Muscle layer of colon (tissue), 2 donors: ENCODE measurements around the gene USP53.
"Not testable (repeated sequence)": the region's sequence is repeated elsewhere in the genome, so short reads cannot be mapped to it uniquely, and the experiment has no call there.

Experiments used
- H3K27ac ChIP-seq: one replicate; pipeline ENCODE4 v1.7.0; 2013; ENCODE audit warnings: low read depth, mild to moderate bottlenecking, low read length, moderate library complexity
- H3K27me3 ChIP-seq, 2 donors: one replicate each; pipeline ENCODE4 v1.7.0; 2013; ENCODE audit warnings: low read length in 2 of 2, mild to moderate bottlenecking in 2 of 2; ENCODE audit not compliant: insufficient read depth in 2 of 2, control insufficient read depth in 1 of 2
- H3K36me3 ChIP-seq: one replicate; pipeline ENCODE4 v1.7.0; 2013; ENCODE audit warnings: mild to moderate bottlenecking, low read length; ENCODE audit not compliant: insufficient read depth
- H3K4me1 ChIP-seq: one replicate; pipeline ENCODE4 v1.7.0; 2013; ENCODE audit warnings: mild to moderate bottlenecking, low read length; ENCODE audit not compliant: insufficient read depth
- H3K4me3 ChIP-seq, 2 donors: one replicate each; pipeline ENCODE4 v1.7.0; 2013; ENCODE audit warnings: low read length in 2 of 2, low read depth in 1 of 2, mild to moderate bottlenecking in 1 of 2, moderate library complexity in 1 of 2
- H3K9ac ChIP-seq: one replicate; pipeline ENCODE4 v1.7.0; 2013; ENCODE audit warnings: low read length
- H3K9me3 ChIP-seq: one replicate; pipeline ENCODE4 v1.7.0; 2013; ENCODE audit warnings: mild to moderate bottlenecking, low read length
- donor health status: abdominal sarcoma.
- donor health status: Adenocarcinoma of cecum.

Gene USP53

DNA sequence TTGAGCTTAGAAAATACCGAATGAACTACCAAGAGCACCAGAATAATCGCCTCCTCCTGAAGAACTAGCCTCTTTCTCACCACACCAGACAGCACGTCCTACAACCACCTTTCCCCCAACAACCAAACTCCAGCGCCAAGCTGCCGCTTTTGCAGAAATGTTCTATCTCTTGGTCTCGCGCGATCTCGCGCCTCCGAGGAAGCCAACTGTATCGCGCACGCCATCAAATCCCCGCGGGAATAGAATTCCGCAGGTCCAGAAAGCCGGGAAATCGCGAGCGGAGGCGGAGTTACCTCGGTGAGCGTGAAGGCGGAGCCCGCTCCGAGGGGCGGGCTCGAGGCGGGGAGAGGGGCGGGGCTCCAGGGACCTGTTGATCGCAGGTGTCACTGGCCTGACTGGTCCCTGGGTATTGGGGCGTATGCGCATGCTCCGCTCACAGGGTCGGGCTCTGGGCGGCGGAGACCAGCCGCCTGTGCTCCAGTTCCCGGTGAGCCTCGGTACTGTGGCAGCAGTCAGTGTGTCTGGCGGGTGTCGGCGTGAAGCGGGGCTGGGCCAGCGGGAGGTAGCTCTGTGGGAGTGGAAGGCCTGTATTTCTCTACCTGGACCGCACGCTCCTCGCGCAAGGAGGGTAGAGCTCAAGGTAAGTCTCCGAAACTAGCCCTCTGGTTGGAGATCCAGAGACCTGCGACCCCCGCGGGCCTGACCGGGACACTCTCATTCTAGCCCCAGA lies at the start of gene USP53:
Gene USP53, plus strand, starts transcription at position 480 of the 730 bp plus-strand sequence. CDS start 27,047 bp downstream, outside the sequence.
- peaks cover 7% of the 10 kb centered on the region for H3K4me1 ChIP-seq
- H3K4me3 ChIP-seq, result peak within 1 kb of the TSS; percentile 88 to 96
- no peaks in the 10 kb centered on the region for H3K9me3 ChIP-seq
- no peaks in the 10 kb centered on the region for H3K27me3 ChIP-seq
- no peaks in the 10 kb centered on the region for H3K36me3 ChIP-seq
- H3K27ac ChIP-seq, result peak within 1 kb of the TSS; percentile 87
- peak within 1 kb of the TSS; percentile 82 for H3K9ac ChIP-seq

- Histone ChIP-seq H3K9me3 (no peaks in the 10 kb centered on the region), H3K36me3 (no peaks in the 10 kb centered on the region), H3K9ac (no peak overlapping the region), H3K27ac (no peak overlapping the region), H3K27me3 (no peaks in the 10 kb centered on the region), H3K4me3 (no peak overlapping the region), H3K4me1 (no peaks in the 10 kb centered on the region)
These were observed 46.7 kb upstream of the USP53 start for GRCh38 chr4:119165767-119166166.

- H3K4me1 ChIP-seq, result no peaks in the 10 kb centered on the region
- H3K4me3 ChIP-seq, result no peak overlapping the region
- no peaks in the 10 kb centered on the region for H3K9me3 ChIP-seq
- no peak overlapping the region for H3K9ac ChIP-seq
- H3K36me3 ChIP-seq, result no peaks in the 10 kb centered on the region
- no peaks in the 10 kb centered on the region for H3K27me3 ChIP-seq
- H3K27ac ChIP-seq, result no peak overlapping the region
These were observed 42.3 kb upstream of the USP53 start for GRCh38 chr4:119170195-119170594.

DNA sequence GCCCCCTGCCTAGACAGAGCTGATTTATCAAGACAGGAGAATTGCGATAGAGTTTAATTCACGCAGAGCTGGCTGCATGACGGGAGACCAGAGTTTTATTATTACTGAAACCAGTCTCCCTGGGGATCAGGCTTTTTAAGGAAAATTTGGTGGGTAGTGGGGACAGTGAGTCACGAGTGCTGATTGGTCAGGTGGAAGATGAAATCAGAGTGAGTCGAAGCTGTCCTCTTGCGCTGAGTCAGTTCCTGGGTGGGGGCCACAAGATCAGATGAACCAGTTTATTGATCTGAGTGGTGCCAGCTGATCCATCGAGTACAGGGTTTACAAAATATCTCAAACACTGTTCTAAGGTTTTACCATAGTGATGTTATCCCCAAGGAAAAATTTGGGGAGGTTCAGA lies 40.3 kb upstream of the USP53 start:
- no peaks in the 10 kb centered on the region for H3K27me3 ChIP-seq
- no peak overlapping the region for H3K4me3 ChIP-seq
- no peak overlapping the region for H3K27ac ChIP-seq
- no peaks in the 10 kb centered on the region for H3K36me3 ChIP-seq
- no peak overlapping the region for H3K9ac ChIP-seq
- H3K4me1 ChIP-seq, result no peaks in the 10 kb centered on the region
- H3K9me3 ChIP-seq, result no peaks in the 10 kb centered on the region

DNA sequence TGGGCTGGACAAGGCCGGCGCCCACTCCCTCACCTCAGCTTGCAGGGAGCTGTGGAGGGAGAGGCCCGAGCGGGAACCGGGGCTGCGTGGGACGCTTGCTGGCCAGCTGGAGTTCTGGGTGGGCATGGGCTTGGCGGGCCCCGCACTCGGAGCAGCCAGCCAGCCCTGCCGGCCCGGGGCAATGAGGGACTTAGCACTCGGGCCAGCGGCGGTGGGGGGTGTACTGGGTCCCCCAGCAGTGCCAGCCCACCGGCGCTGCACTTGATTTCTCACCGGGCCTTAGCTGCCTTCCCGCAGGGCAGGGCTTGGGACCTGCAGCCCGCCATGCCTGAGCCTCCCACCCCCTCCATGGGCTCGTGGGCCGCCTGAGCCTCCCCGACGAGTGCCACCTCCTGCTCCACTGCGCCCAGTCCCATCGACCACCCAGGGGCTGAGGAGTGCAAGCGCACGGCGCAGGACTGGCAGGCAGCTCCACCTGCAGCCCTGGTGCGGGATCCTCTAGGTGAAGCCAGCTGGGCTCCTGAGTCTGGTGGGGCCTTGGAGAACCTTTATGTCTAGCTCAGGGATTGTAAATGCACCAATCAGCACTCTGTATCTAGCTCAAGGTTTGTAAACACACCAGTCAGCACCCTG lies 38.7 kb upstream of the USP53 start:
- H3K27ac ChIP-seq, H3K9me3 ChIP-seq, H3K4me3 ChIP-seq, H3K27me3 ChIP-seq, H3K36me3 ChIP-seq, H3K9ac ChIP-seq, H3K4me1 ChIP-seq: not testable (repeated sequence)

DNA sequence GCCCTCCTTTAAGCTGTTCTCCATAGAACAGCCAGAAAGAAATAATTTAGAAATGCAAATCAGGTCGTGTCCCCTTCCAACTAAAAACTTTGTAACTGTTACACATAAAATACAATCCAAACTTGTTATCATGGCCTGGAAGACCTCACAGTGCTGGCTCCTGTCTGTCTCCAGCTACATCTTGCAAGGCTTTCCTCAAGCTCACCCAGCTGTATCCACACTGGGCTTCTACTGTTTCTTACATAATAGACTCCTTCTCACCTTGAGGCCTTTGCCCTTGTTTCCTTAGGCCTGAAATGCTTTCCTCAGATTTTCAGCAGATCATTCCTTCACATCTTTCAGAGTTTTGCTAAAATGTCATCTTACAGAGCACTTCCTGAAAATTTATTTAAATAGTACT lies 33.5 kb upstream of the USP53 start:
- no peak overlapping the region for H3K9ac ChIP-seq
- no peaks in the 10 kb centered on the region for H3K4me1 ChIP-seq
- H3K27me3 ChIP-seq, result no peaks in the 10 kb centered on the region
- H3K27ac ChIP-seq, result no peak overlapping the region
- no peaks in the 10 kb centered on the region for H3K36me3 ChIP-seq
- H3K9me3 ChIP-seq, result no peaks in the 10 kb centered on the region
- H3K4me3 ChIP-seq, result no peak overlapping the region

GRCh38 chr4:119184128-119184527 lies 28.4 kb upstream of the USP53 start:
- H3K9me3 ChIP-seq, result no peaks in the 10 kb centered on the region

DNA sequence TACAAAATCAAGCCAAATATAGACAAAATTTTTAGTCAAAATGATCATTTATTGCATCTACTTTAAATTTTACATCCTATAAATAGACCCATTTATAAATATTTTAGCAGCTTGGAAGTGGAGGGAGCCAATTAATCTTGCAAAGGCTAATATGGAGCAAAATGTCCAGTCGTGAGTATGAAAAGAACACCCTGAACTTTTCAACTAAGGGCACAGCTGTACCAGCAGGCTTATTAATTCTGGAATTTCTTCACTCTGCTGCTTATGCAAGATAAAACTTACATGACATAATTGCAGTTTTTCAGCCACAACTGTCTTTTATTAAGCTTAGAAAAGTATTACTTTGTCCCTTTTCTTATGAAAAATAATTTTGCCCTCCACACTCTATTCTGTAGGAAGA lies 22.9 kb upstream of the USP53 start:
- Histone ChIP-seq H3K4me1 (no peaks in the 10 kb centered on the region), H3K27me3 (no peaks in the 10 kb centered on the region), H3K9me3 (no peaks in the 10 kb centered on the region), H3K4me3 (no peak overlapping the region), H3K9ac (no peak overlapping the region), H3K27ac (no peak overlapping the region), H3K36me3 (no peaks in the 10 kb centered on the region)

More at GRCh38 chr4:119184128-119184527, 28.4 kb upstream of the USP53 start:
- Histone ChIP-seq H3K4me3 (no peak overlapping the region), H3K36me3 (no peaks in the 10 kb centered on the region), H3K4me1 (no peaks in the 10 kb centered on the region), H3K9ac (no peak overlapping the region), H3K27ac (no peak overlapping the region), H3K27me3 (no peaks in the 10 kb centered on the region)

DNA sequence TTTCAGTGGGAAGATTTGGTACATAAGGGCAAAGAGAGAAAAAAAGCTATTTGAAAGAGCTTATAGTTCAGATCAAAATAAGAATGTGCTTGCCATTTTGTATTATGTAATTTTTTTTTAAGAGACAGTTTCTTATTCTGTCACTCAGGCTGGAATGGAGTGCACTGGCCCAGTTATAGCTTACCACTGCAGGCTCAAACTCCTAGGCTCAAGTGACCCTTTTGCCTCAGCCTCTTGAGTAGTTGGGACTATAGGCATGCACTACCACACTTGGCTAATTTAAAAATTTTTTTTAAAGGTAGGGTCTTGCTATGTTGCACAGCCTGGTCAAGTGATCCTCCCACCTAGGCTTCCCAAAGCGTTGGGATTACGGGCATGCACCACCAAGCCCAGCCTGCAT lies 22.2 kb upstream of the USP53 start:
- Histone ChIP-seq H3K36me3 (no peaks in the 10 kb centered on the region), H3K27me3 (no peaks in the 10 kb centered on the region), H3K4me1 (no peaks in the 10 kb centered on the region), H3K27ac (no peak overlapping the region), H3K9me3 (no peaks in the 10 kb centered on the region), H3K9ac (no peak overlapping the region), H3K4me3 (no peak overlapping the region)

GRCh38 chr4:119191505-119191904 lies 21.0 kb upstream of the USP53 start:
- H3K27ac ChIP-seq, result no peak overlapping the region
- no peak overlapping the region for H3K9ac ChIP-seq

GRCh38 chr4:119197772-119198212 lies 14.7 kb upstream of the USP53 start:
- Histone ChIP-seq H3K27ac (no peak overlapping the region), H3K9ac (no peak overlapping the region), H3K27me3 (no peaks in the 10 kb centered on the region), H3K36me3 (no peaks in the 10 kb centered on the region), H3K9me3 (no peaks in the 10 kb centered on the region), H3K4me3 (no peak overlapping the region), H3K4me1 (no peaks in the 10 kb centered on the region)

More at GRCh38 chr4:119191505-119191904, 21.0 kb upstream of the USP53 start:
- Histone ChIP-seq H3K36me3 (no peaks in the 10 kb centered on the region), H3K4me1 (no peaks in the 10 kb centered on the region), H3K9me3 (no peaks in the 10 kb centered on the region), H3K27me3 (no peaks in the 10 kb centered on the region), H3K4me3 (no peak overlapping the region)

GRCh38 chr4:119204916-119205315 lies 7.6 kb upstream of the USP53 start:
- Histone ChIP-seq H3K4me1 (no peaks in the 10 kb centered on the region), H3K27ac (no peak overlapping the region), H3K9ac (no peak overlapping the region), H3K36me3 (no peaks in the 10 kb centered on the region), H3K9me3 (no peaks in the 10 kb centered on the region), H3K27me3 (no peaks in the 10 kb centered on the region), H3K4me3 (no peak overlapping the region)
